Epidermal melanocyte (primary cell): ENCODE measurements around the gene HCRT.
"Not testable (repeated sequence)": the region's sequence is repeated elsewhere in the genome, so short reads cannot be mapped to it uniquely, and the experiment has no call there.

ENCODE experiments used
- DNase-seq: peaks from one replicate; pipeline ENCODE4 v3.0.0; 2011; ENCODE audit warnings: low spot score; ENCODE audit not compliant: insufficient read length

Gene HCRT

GRCh38 chr17:42141382-42141781, 43.9 kb downstream of the HCRT start:
- DNase-seq = no peak

- DNase-seq = not testable (repeated sequence)
Observed at GRCh38 chr17:42140690-42141089, 44.6 kb downstream of the HCRT start.

- no peak for DNase-seq
Observed at GRCh38 chr17:42138749-42139492, 46.3 kb downstream of the HCRT start.

- DNase-seq = no peak
Observed at GRCh38 chr17:42136654-42137051, 48.6 kb downstream of the HCRT start.

GRCh38 chr17:42135664-42136653, 49.3 kb downstream of the HCRT start:
- no peak for DNase-seq

GRCh38 chr17:42135151-42135550, 50.1 kb downstream of the HCRT start:
- no peak for DNase-seq
